Liver (tissue), 3 donors: ENCODE data around the gene CCDC33.

Experiments
- JUND ChIP-seq, 2 donors: IDR thresholded peaks; 2 replicates each; pipeline ENCODE4 v1.6.1; 2016; ENCODE audit warnings: antibody characterized with exemption in 2 of 2
- RAD21 ChIP-seq, 2 donors: IDR thresholded peaks; 2 replicates each; pipeline ENCODE4 v1.6.1; 2016; ENCODE audit warnings: antibody characterized with exemption in 2 of 2, mild to moderate bottlenecking in 2 of 2
- TAF1 ChIP-seq: conservative IDR thresholded peaks from 2 replicates; pipeline ENCODE4 v1.6.1; 2016; ENCODE audit warnings: antibody characterized with exemption, mild to moderate bottlenecking
- YY1 ChIP-seq: IDR thresholded peaks from 2 replicates; pipeline ENCODE4 v1.6.1; 2016; ENCODE audit warnings: antibody characterized with exemption, mild to moderate bottlenecking
- TF ChIP-seq, protein P1 (sequence below): fragments of 150-350 bp; IDR thresholded peaks from 2 replicates; pipeline ENCODE4 v1.5.1; 2017; ENCODE audit warnings: improper control_type of control experiment, low read depth, low read length; ENCODE audit not compliant: missing input control
- donor health status: healthy.
- donor health status: healthy.

DNA sequence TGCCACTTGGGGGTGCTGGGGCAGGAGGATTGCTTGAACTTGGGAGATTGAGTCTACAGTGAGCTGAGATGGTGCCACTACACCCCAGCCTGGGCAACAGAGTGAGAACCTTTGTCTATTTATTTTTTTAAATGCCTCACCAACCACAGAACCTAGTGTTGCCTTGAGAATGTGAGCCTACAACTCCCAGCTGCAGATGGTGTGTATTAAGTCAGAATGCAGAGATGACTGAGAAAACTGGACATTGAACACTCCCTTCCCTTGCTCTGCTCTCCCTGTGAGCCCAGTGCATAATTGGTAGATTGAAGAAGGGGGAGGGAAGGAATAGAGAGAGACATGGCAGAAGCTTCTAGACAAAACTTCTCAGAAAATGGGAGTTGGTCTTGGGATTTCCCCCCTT lies 53.5 kb downstream of the CCDC33 start:
- TF ChIP-seq, protein P1, sequence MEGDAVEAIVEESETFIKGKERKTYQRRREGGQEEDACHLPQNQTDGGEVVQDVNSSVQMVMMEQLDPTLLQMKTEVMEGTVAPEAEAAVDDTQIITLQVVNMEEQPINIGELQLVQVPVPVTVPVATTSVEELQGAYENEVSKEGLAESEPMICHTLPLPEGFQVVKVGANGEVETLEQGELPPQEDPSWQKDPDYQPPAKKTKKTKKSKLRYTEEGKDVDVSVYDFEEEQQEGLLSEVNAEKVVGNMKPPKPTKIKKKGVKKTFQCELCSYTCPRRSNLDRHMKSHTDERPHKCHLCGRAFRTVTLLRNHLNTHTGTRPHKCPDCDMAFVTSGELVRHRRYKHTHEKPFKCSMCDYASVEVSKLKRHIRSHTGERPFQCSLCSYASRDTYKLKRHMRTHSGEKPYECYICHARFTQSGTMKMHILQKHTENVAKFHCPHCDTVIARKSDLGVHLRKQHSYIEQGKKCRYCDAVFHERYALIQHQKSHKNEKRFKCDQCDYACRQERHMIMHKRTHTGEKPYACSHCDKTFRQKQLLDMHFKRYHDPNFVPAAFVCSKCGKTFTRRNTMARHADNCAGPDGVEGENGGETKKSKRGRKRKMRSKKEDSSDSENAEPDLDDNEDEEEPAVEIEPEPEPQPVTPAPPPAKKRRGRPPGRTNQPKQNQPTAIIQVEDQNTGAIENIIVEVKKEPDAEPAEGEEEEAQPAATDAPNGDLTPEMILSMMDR = no peak
- TF ChIP-seq TAF1 (no peak), JUND (IDR thresholded peaks at IDR 0.05) (no peak), YY1 (no peak), RAD21 (IDR thresholded peaks at IDR 0.05) (no peak)
